IMR-90 (cell line): ENCODE data around the gene TUBGCP6. TPM values are rescaled to one million over a fixed set of nuclear protein-coding genes. Genes with fewer than 3 reads are reported as not detected.
A peak's percentile ranks its signal among the peaks of the same experiment; 100 is the strongest.

ENCODE experiments used
- ATAC-seq: fragments of 200-7000 bp; cut with Tn5 transposase; 2 replicates; pipeline ENCODE4 v1.9.1; 2020; ENCODE audit warnings: low read depth, mild to moderate bottlenecking, moderate library complexity
- BruUV-seq: library from RNA; stranded (reverse); fragments of 400-500 nt; replicated peaks from 2 replicates; lab custom pipeline; 2021; lab: Mats Ljungman, UMichigan
- CTCF ChIA-PET: fragments of 300-600 bp; formaldehyde crosslinking; extraction: SDS; loops from one replicate; lab custom pipeline; 2021; ENCODE audit warnings: antibody characterized with exemption; lab: Yijun Ruan, JAX
- POLR2A ChIA-PET: fragments of 300-600 bp; sonication (Branson Sonifier 250); formaldehyde crosslinking; loops from one replicate; lab custom pipeline; 2022; ENCODE audit warnings: antibody characterized with exemption; ENCODE audit not compliant: unreplicated experiment; lab: Charles Lee
- DNase-seq: peaks from one replicate; pipeline ENCODE4 v3.0.0; 2013
- H2AFZ ChIP-seq: replicated peaks from 2 replicates; pipeline ENCODE3; 2013; ENCODE audit warnings: low read length, mild to moderate bottlenecking; ENCODE audit not compliant: poor library complexity
- H2AK5ac ChIP-seq: 2 replicates; pipeline ENCODE4 v1.6.1; 2013; ENCODE audit warnings: low read depth, low read length, inconsistent platforms
- H2AK9ac ChIP-seq: replicated peaks from 2 replicates; pipeline ENCODE3; 2013; ENCODE audit warnings: mild to moderate bottlenecking, low read depth, low read length, moderate library complexity; ENCODE audit not compliant: poor library complexity
- H2BK120ac ChIP-seq: 2 replicates; pipeline ENCODE4 v1.6.1; 2013; ENCODE audit warnings: low read depth, low read length, inconsistent platforms
- H2BK15ac ChIP-seq: 3 replicates; pipeline ENCODE4 v1.6.1; 2013; ENCODE audit warnings: low read depth, low read length, inconsistent platforms
- H2BK20ac ChIP-seq: 2 replicates; pipeline ENCODE4 v1.6.1; 2013; ENCODE audit warnings: low read depth, mild to moderate bottlenecking, inconsistent platforms, low read length, moderate library complexity
- H2BK5ac ChIP-seq: 2 replicates; pipeline ENCODE4 v1.6.1; 2013; ENCODE audit warnings: mild to moderate bottlenecking, low read depth, low read length, inconsistent platforms; ENCODE audit not compliant: poor library complexity, severe bottlenecking
- H3K14ac ChIP-seq: replicated peaks from 2 replicates; pipeline ENCODE4 v1.6.1; 2013; ENCODE audit warnings: low read depth, low read length, inconsistent platforms
- H3K18ac ChIP-seq: 2 replicates; pipeline ENCODE4 v1.6.1; 2013; ENCODE audit warnings: low read depth, low read length, control low read depth
- H3K23ac ChIP-seq: 2 replicates; pipeline ENCODE4 v1.6.1; 2013; ENCODE audit warnings: low read depth, low read length, inconsistent platforms
- H3K27ac ChIP-seq: 2 replicates; pipeline ENCODE4 v1.5.1; 2013; ENCODE audit warnings: mild to moderate bottlenecking, control low read depth, low read length; ENCODE audit not compliant: insufficient read depth
- H3K27me3 ChIP-seq: 2 replicates; pipeline ENCODE4 v1.6.1; 2013; ENCODE audit warnings: low read length; ENCODE audit not compliant: control insufficient read depth, insufficient read depth
- H3K36me3 ChIP-seq: 2 replicates; pipeline ENCODE4 v1.6.1; 2013; ENCODE audit warnings: low read length, mixed read lengths; ENCODE audit not compliant: control insufficient read depth, insufficient read depth
- H3K4ac ChIP-seq: 2 replicates; pipeline ENCODE4 v1.6.1; 2013; ENCODE audit warnings: low read depth, low read length, inconsistent platforms
- H3K4me1 ChIP-seq: 2 replicates; pipeline ENCODE4 v1.6.1; 2013; ENCODE audit warnings: low read length, mixed read lengths; ENCODE audit not compliant: control insufficient read depth, insufficient read depth
- H3K4me2 ChIP-seq: 2 replicates; pipeline ENCODE4 v1.6.1; 2013; ENCODE audit warnings: low read depth, mild to moderate bottlenecking, control low read depth, low read length, moderate library complexity
- H3K4me3 ChIP-seq: 2 replicates; pipeline ENCODE4 v1.5.1; 2013; ENCODE audit warnings: low read depth, mild to moderate bottlenecking, control low read depth, low read length, moderate library complexity; ENCODE audit not compliant: insufficient read depth
- H3K56ac ChIP-seq: 2 replicates; pipeline ENCODE4 v1.6.1; 2013; ENCODE audit warnings: low read length, inconsistent platforms; ENCODE audit not compliant: insufficient read depth; ENCODE audit errors: extremely low read depth
- H3K79me1 ChIP-seq, 2 experiments: 2 replicates each; pipeline ENCODE4 v1.6.1; 2013; ENCODE audit warnings: low read length in 2 of 2, inconsistent platforms in 1 of 2, low read depth in 1 of 2
- H3K9ac ChIP-seq: 2 replicates; pipeline ENCODE4 v1.6.1; 2013; ENCODE audit warnings: low read depth, low read length, control low read depth
- H3K9me1 ChIP-seq: 2 replicates; pipeline ENCODE4 v1.6.1; 2013; ENCODE audit warnings: low read length, inconsistent platforms; ENCODE audit not compliant: insufficient read depth
- H3K9me3 ChIP-seq: 2 replicates; pipeline ENCODE4 v1.6.1; 2013; ENCODE audit warnings: low read length; ENCODE audit not compliant: control insufficient read depth, insufficient read depth
- H4K20me1 ChIP-seq: 2 replicates; pipeline ENCODE4 v1.6.1; 2013; ENCODE audit warnings: low read length, inconsistent platforms; ENCODE audit not compliant: insufficient read depth
- H4K5ac ChIP-seq: 2 replicates; pipeline ENCODE4 v1.6.1; 2013; ENCODE audit warnings: mild to moderate bottlenecking, low read depth, low read length, control low read depth
- H4K8ac ChIP-seq, 2 experiments: 2 replicates each; pipeline ENCODE4 v1.6.1; 2013; ENCODE audit warnings: low read depth in 2 of 2, low read length in 2 of 2, control low read depth in 1 of 2, inconsistent platforms in 1 of 2
- H4K91ac ChIP-seq: 2 replicates; pipeline ENCODE4 v1.6.1; 2013; ENCODE audit warnings: low read depth, low read length, inconsistent platforms; ENCODE audit not compliant: insufficient read depth
- ELK1 ChIP-seq: fragments of 150-350 bp; IDR thresholded peaks from 2 replicates; pipeline ENCODE4 v1.6.1; 2016; ENCODE audit warnings: low read depth, mild to moderate bottlenecking, low read length, moderate library complexity, borderline replicate concordance
- MAFK ChIP-seq: IDR thresholded peaks from 2 replicates; pipeline ENCODE4 v1.6.1; 2012; ENCODE audit warnings: low read depth, low read length, improper control_type of control experiment
- WGBS, 2 experiments: methylation state at CpG; one replicate each; pipeline versions ENCODE4 v1.1.5 to v1.1.7; 2013; ENCODE audit warnings: missing lambda C conversion rate in 2 of 2; ENCODE audit not compliant: insufficient read length in 1 of 2; ENCODE audit errors: extremely low coverage in 2 of 2; 5-methylcytosine and 5-hydroxymethylcytosine counted together
- dilution Hi-C: fragments of 300-500 bp; cut with HindIII; formaldehyde crosslinking; loops from one replicate; pipeline ENCODE4 v1.14.3; 2018; ENCODE audit warnings: low sequenced_read_pairs; ENCODE audit not compliant: unreplicated experiment
- in situ Hi-C: fragments of 300-500 bp; cut with MboI; formaldehyde crosslinking; loops from 3 replicates; pipeline ENCODE4 v1.14.3; 2019; ENCODE audit warnings: low sequenced_read_pairs, inconsistent platforms, mixed read lengths
- intact Hi-C: fragments of 100-400 bp; cut with micrococcal nuclease; formaldehyde crosslinking; loops from 2 replicates; pipeline ENCODE4 v1.10.0; 2022
- polyA plus RNA-seq, 3 experiments: library from polyadenylated mRNA; depleted of rRNA; stranded (reverse); fragments of >200 nt; gene quantifications; 2 replicates each; pipeline ENCODE4 v1.2.3, GENCODE V29; 2012; ENCODE audit warnings: low replicate concordance in 1 of 3
- total RNA-seq: library from RNA; depleted of rRNA; stranded (reverse); fragments of >200 nt; gene quantifications from 2 replicates; pipeline ENCODE4 v1.2.3, GENCODE V29; 2012

Gene TUBGCP6
- total and polyA plus RNA-seq, 2 of the 4 experiments (the other 2 are of a cell fraction) = 10.8 to 28.6 TPM

DNA sequence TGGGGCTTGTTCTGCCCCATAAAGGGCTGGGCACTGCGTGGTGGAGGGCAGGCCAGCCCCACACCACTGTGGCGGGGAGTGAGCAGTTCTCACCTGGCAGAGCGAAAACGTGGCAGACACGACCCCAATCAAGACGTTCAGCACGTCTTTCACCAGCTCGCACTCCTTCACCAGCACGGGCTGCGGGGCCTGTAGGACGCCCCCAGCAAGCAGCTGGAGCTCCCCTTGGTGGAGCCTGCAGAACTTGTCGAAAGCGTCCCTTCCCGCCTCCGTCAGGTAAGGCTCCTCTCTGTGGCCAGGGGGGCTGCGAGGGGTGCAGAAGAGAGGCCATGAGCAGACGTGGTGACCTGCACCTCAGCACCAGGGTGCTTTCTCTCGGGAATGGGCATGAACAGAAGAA lies 11.6 kb downstream of the TUBGCP6 start:
- H3K4me2 ChIP-seq = no peak overlapping the region
- DNase-seq = no peak
- no peaks in the 10 kb centered on the region for H3K9me3 ChIP-seq
- ATAC-seq = no peak
- H3K14ac ChIP-seq = no peak overlapping the region
- no TSS peak for BruUV-seq
- POLR2A ChIA-PET = no interaction called here
- no peak overlapping the region for H3K18ac ChIP-seq
- no peak overlapping the region for H3K9ac ChIP-seq
- no peak overlapping the region for H2BK5ac ChIP-seq
- no peak overlapping the region for H2BK20ac ChIP-seq
- in situ Hi-C loops (no loop called here), dilution Hi-C loops (no loop called here), intact Hi-C loops (no loop called here)
- no peak overlapping the region for H4K8ac ChIP-seq
- no peak overlapping the region for H2AK5ac ChIP-seq
- no peak overlapping the region for H2AFZ ChIP-seq
- no peak overlapping the region for H3K4me3 ChIP-seq
- no peak overlapping the region for H4K91ac ChIP-seq
- peaks cover 14% of the 10 kb centered on the region for H3K9me1 ChIP-seq
- H3K27me3 ChIP-seq = no peaks in the 10 kb centered on the region
- no peaks in the 10 kb centered on the region for H3K4me1 ChIP-seq
- peak overlapping the region; percentile 65 for H2AK9ac ChIP-seq
- H3K27ac ChIP-seq = no peak overlapping the region
- H3K23ac ChIP-seq = no peak overlapping the region
- H3K79me1 ChIP-seq = peaks cover 9 to 52% of the 10 kb centered on the region in 2 experiments
- H3K4ac ChIP-seq = no peak overlapping the region
- H2BK120ac ChIP-seq = no peak overlapping the region
- WGBS, 2 experiments = 96% methylated on average over 11 of the region's 18 CpGs; no CpG with 5 or more reads in 1 of the 2 experiments
- H2BK15ac ChIP-seq = no peak overlapping the region
- no peak overlapping the region for H3K56ac ChIP-seq
- TF ChIP-seq MAFK (no peak), ELK1 (no peak)
- peaks cover 34% of the 10 kb centered on the region for H4K20me1 ChIP-seq
- H3K36me3 ChIP-seq = peaks cover 38% of the 10 kb centered on the region
- CTCF ChIA-PET = no interaction called here
- no peak overlapping the region for H4K5ac ChIP-seq
